Brain microvascular endothelial cell (primary cell): ENCODE measurements around the gene NCCRP1.

Experiments
- DNase-seq: peaks from one replicate; pipeline ENCODE4 v3.0.0-alpha.2; 2020
- H3K27ac ChIP-seq: fragments of 250-450 bp; sonication (Bioruptor Pico); 2 replicates; pipeline ENCODE4 v1.5.1; 2020; ENCODE audit warnings: mild to moderate bottlenecking, moderate library complexity
- H3K27me3 ChIP-seq: fragments of 250-450 bp; sonication (Bioruptor Pico); replicated peaks from 2 replicates; pipeline ENCODE4 v1.5.1; 2020; ENCODE audit warnings: mild to moderate bottlenecking
- H3K36me3 ChIP-seq: fragments of 250-450 bp; sonication (Bioruptor Pico); replicated peaks from 2 replicates; pipeline ENCODE4 v1.5.1; 2020; ENCODE audit warnings: mild to moderate bottlenecking
- H3K4me3 ChIP-seq: 2 replicates; pipeline ENCODE4 v1.5.1; 2011; ENCODE audit warnings: low read depth, mild to moderate bottlenecking, control low read depth, low read length, moderate library complexity
- CTCF ChIP-seq: IDR thresholded peaks from 2 replicates; pipeline ENCODE4 v1.5.1; 2011; ENCODE audit warnings: low read depth, mild to moderate bottlenecking, moderate library complexity, low read length, control low read depth, inconsistent platforms; ENCODE audit errors: missing control alignments
- in situ Hi-C: cut with HindIII; loops from 2 replicates; pipeline ENCODE4 v1.10.0; 2017; ENCODE audit warnings: low sequenced_read_pairs, low pct_ligation_motif_present

The NCCRP1 gene

DNA sequence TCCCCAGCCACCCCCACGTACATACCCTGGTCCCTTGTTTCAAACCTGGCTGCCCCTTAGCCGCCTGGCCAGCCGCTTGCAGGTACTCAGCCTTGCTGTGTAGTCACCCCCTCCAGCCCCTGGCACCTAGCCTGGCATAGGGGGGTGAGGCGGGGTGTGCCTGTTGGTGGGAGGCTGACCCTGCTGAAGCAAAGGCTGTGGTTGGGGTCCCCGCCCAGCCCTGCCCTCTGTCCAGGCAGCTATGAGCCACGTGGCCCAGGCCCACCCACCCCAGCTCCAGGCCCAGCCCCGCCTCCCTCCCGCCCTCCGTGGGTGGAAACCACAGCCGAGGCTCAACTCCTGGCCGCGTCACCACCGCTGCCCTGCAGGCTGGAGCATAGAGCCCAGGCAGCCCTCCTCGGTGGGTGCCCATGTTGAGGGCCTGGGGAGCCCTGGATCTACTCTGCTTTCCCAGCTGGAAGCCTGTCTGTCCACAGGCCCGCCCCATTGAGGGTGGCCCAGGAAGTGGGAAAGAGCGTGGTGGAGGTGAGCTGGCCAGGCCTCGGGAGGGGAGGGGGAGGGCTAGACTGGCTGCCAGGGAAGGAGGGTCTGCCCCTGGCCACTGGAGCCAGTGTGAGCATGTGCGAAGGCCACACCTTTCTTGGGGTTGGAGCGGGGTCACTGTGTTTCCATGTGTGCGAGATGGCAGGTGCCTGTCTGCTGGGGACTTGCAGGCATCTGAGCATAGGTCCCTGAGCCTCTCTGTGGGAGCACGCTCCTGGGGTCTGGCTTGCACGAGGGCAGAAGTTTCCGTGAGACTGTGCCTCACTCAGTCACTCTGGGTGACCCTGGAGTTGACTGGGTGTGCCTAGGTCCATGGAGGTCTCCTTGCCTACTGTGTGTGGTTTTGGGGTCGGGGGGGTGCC is 40.2 kb upstream of the NCCRP1 start:
- in situ Hi-C loops: no loop called here
- no peak for TF ChIP-seq CTCF
- Histone ChIP-seq H3K27me3 (no peaks in the 10 kb centered on the region), H3K36me3 (no peaks in the 10 kb centered on the region), H3K27ac (no peak overlapping the region), H3K4me3 (peak overlapping the region; percentile 37)
- peak; percentile 8 for DNase-seq

DNA sequence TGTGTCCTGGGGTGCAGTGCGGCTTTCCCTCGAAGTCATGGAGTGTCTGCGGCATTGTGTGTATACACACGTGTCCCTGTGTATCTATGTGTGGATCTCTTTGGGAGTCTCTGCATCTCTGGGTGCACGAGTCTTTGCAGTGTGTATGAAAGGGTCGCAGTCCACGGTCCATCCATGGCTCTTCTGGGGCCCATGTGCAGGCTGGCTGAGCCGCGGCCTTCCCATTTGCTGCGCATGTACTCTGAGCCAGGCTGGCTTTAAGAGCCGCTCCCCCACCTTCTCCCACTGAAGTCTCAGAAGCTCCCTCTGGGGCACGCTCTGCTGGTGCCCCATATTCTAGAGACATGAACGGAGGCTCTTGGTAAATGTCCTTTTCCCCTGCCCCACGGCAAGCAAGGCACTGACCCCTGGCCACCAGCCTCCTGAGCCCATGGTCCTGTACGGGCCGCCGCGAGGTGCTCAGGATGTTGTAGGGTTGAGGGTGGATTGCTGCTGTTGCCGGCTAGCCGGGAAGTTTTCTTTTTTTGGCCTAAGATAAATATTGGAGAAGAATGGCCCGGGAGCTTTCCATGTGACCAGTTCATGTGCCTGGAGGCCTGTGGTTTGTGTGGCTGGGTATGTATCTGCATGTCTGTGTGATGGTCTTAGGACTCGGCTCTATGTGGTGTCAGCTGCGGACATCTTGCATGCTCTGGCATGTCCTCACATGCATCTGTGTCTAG is 39.3 kb upstream of the NCCRP1 start:
- H3K36me3 ChIP-seq: no peaks in the 10 kb centered on the region
- in situ Hi-C loops: no loop called here
- no peak for TF ChIP-seq CTCF
- no peaks in the 10 kb centered on the region for H3K27me3 ChIP-seq
- peak; percentile 40 for DNase-seq
- no peak overlapping the region for H3K27ac ChIP-seq
- H3K4me3 ChIP-seq: peak overlapping the region; percentile 29

- TF ChIP-seq CTCF: no peak
- Histone ChIP-seq H3K27me3 (no peaks in the 10 kb centered on the region), H3K27ac (no peak overlapping the region), H3K4me3 (peak overlapping the region; percentile 29), H3K36me3 (no peaks in the 10 kb centered on the region)
- no peak for DNase-seq
- in situ Hi-C loops: no loop called here
Measured at GRCh38 chr19:39157997-39158389, 38.8 kb upstream of the NCCRP1 start.

DNA sequence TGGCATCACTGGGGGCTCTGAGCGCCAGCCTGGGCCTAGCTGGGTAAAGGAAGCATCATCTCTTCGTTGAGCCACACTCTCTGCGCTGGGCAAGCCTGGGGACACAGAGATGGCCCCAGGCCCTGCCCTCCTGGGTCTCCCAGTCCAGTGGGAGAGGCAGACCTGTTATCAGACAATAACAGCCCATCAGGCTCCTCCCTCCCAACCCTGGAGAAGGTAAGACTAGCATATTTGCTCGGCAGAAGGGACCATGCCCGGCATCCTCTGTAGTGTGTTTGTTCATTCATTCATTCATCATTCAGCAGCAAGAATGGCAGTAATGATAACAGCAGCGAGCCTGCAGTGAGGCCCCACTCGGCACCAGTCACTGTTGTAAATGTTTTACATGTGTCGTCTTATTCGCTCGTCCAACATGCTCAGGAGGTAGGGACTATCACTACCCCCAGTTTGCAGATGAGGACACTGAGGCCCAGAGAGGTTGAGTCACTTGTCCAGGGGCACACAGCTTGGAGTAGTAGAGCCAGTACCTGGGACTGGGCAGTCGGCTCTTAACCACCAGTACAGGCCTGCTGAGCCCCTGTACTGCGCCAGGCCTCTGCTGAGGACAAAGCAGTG is 38.0 kb upstream of the NCCRP1 start:
- H3K36me3 ChIP-seq: no peaks in the 10 kb centered on the region
- in situ Hi-C loops: no loop called here
- no peak overlapping the region for H3K27ac ChIP-seq

DNA sequence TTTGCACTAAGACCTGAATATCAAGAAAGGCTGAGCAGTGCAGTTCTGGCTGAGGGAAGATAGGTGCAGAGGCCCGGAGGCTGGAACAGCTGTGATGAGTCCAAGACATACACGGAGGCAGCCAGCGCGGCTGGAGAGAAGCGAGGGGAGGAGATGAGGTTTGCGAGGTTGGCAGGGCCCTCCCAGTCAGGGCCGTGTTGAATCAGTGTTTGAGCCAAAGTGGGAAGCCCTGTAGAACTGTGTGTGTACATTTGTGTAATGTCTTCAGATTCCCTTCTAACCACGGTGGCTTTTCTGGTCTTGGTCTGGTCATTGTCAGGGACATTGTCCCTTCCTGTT is 36.3 kb upstream of the NCCRP1 start:
- DNase-seq: peak; percentile 5
- TF ChIP-seq CTCF: no peak
- in situ Hi-C loops: no loop called here

More for the DNA sequence above, 38.0 kb upstream of the NCCRP1 start:
- H3K27me3 ChIP-seq: no peaks in the 10 kb centered on the region
- no peak for TF ChIP-seq CTCF
- no peak overlapping the region for H3K4me3 ChIP-seq
- DNase-seq: no peak

More for the DNA sequence above, 36.3 kb upstream of the NCCRP1 start:
- Histone ChIP-seq H3K36me3 (no peaks in the 10 kb centered on the region), H3K27me3 (no peaks in the 10 kb centered on the region), H3K4me3 (no peak overlapping the region), H3K27ac (no peak overlapping the region)
